ENCODE measurements around the gene TLE3.

Gene TLE3

DNA sequence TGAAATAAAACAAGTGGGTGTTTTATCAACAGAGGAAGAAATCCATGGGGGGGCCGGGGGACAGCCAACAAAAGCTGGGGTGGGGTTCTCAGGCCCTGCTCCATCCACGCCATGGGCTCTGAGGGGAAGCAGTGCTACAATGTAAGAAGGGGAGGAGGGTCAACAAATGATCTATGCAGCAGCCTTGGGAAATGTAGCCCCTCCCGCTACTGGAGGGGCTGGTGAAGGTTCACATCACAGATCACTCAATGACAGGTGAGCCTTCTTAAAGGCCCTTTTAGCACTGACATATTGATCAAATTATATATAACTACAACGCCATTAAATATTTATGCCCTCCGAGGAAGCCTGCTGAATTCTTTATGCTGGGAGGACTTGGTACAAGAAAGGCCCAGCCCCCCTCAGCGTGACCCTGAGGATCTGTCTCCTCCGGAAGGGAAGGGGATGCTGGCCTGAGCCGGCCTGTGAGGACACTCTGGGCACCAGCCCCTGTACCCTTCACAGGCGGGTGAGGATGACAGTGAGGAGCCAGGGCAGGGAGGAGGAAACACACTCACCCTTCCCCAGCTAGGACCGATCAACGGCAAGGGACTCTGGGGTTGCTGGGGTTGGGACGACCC, 15.3 kb downstream of the TLE3 start:
- FAIRE-seq: no peak

DNA sequence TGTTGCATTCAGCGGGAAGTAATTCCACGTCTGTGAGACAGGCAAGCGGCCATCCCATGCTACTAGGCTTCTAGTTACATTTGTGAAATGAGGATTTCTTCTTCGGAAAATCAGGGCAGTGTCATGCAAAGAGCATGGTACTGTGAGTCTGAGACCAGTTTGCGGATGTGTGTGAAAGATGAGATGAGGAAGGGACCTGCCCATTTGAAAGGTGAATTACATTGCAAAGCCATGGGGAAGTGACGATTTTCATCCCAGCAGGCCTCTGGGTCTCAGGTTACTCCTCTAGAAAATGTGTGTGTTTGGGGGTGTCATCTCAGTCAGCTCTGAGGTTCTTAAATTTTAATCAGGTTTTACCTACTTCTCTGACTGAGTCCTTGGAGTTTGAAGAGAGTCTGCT, 16.1 kb downstream of the TLE3 start:
- no peak for FAIRE-seq

GRCh38 chr15:70080347-70080746, 17.4 kb downstream of the TLE3 start:
- FAIRE-seq: no peak

GRCh38 chr15:70079888-70080287, 17.8 kb downstream of the TLE3 start:
- FAIRE-seq: no peak

GRCh38 chr15:70078578-70079417, 18.9 kb downstream of the TLE3 start:
- no peak for FAIRE-seq

DNA sequence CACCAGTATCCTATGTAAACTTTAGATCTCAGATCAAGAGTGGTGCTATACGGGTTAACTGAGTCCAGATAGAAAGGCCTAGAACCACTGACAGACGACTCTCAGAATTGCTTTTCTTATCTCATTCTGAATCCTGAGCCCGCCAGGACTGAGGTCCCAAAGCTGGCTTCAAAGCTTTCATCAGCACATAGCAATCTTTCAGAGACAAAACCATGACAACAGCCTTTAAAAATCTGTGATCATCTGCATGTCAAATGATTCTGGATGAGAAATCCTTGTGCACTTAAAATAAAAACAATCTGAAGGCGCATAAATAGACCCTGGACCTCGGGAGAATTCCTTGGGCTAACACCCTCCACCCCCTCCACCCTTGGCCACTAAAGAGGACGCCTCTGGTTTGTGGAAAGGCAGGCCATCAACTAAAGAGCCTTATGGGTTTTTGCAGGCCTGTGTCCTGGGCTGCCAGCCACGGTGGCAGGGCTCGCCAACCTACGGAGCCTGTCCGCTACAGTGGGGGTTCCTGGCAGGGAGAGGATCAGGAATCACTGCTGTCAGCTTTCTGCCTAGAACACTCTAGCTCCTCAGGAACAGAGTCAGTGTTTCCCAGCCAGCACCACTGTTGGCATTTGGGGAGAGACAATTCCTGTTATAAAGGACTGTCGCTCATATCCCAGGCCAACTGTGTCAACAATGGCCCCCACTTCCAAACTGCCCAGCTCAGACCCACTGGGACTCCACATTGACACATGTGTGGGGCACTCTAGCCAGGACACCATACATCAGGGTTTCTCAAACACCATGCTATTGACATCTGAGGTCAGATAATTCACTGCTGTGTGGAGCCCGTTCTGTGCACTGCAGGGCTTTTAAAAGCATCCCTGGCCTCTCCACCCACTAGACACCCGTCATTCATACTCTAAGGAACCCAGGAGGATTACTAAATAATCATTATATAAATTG, 20.2 kb downstream of the TLE3 start:
- FAIRE-seq: no peak

- FAIRE-seq: no peak
Measured at GRCh38 chr15:70074380-70074779, 23.3 kb downstream of the TLE3 start.

- no peak for FAIRE-seq
Measured at GRCh38 chr15:70072479-70072878, 25.2 kb downstream of the TLE3 start.

- FAIRE-seq: no peak
Measured at GRCh38 chr15:70071799-70072198, 25.9 kb downstream of the TLE3 start.

DNA sequence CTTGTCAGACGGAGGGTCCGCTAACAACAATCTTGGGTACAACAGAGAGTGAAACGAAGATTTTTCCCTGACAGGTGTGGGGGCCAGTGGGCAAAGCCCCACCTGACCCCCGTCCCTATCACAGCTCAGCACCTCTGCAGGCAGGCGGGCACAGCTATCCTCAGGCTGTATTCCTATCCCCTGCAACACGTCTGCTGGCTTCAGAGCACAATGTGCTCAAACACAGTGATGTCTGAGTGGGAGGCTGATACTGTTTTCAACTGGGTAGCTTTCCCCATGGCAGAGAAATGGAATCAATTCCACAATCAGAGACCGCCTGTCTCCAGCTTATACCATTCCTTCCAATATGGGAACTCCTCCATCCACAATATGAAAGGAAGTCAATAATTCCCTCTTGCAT, 28.0 kb downstream of the TLE3 start:
- no peak for FAIRE-seq

DNA sequence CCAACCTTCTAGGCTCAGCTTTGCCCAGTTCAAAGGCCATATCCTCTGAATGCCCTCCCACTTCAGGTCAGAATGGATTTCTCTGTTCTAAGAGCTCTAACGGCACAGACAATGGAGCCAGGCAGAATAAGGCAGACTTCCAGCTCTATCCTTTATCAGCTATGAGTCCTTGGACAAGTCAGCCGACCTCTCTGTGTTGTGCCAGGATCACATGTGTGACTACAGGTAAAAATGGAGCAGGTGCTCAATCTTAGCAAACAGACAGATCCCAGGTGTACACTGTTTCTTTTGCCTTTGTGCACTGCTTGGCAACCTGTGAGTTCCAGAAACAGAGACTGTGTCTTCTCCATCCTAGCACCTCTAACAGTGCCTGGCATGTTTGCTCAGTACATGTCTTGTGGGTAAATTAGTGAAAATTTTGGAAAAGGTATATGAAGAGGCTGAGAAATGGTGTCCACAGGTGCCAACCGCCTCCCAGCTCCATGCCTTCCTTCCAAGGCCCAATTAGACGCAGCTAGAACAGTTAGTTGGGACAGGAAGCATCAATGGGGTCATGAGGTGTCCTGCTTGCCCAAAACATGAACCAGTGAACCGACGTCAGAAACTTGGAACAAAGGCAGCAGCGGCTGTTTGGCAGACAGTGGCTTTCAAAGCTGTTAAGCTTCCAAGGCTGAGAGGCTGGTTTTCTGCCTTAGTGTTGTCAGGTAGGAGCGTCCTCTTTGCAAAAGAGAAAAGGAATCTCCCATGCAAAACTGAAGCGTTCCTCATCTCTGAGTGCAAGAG, 28.7 kb downstream of the TLE3 start:
- no peak for FAIRE-seq

- no peak for FAIRE-seq
Measured at GRCh38 chr15:70067681-70068080, 30.0 kb downstream of the TLE3 start.

GRCh38 chr15:70067011-70067410, 30.7 kb downstream of the TLE3 start:
- FAIRE-seq: no peak

GRCh38 chr15:70066447-70066846, 31.3 kb downstream of the TLE3 start:
- no peak for FAIRE-seq

- no peak for FAIRE-seq
Measured at GRCh38 chr15:70066004-70066403, 31.7 kb downstream of the TLE3 start.

DNA sequence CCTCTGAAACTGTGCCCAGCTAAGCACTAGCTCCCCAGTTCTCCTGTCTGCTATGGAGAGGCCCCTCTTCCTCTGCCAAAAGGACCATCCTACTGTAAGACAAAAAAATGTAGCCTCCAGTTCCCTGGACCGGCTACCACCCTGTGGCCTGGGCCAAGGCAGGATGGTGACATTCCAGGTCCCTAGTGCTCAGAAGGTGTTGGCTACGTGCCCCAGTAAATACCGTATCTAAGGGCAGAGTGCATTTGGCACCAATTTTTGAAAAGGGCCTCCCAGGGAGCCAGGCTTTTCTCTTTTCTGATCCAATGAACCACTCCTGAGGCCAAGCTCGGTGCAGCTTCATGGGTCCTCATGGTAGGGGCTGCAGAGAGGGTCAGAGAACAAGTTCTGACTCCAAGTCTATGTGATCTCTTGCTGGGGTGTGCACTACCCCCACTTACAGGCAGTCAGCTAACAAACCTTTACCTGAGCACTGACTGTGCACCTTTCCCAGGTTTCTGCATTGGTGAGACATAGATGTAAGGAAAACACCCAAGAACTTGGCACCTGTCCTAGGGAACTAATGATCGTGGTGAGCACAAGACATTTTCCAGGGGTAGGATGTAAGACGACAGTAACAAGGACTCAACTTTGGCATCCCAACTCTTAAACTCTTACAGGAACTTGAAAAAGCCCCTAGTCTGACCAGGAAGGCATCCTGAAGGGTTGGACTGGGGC, 32.6 kb downstream of the TLE3 start:
- no peak for FAIRE-seq

GRCh38 chr15:70064441-70064840, 33.3 kb downstream of the TLE3 start:
- no peak for FAIRE-seq

- FAIRE-seq: no peak
Measured at GRCh38 chr15:70063980-70064379, 33.7 kb downstream of the TLE3 start.

GRCh38 chr15:70063261-70063925, 34.3 kb downstream of the TLE3 start:
- no peak for FAIRE-seq

DNA sequence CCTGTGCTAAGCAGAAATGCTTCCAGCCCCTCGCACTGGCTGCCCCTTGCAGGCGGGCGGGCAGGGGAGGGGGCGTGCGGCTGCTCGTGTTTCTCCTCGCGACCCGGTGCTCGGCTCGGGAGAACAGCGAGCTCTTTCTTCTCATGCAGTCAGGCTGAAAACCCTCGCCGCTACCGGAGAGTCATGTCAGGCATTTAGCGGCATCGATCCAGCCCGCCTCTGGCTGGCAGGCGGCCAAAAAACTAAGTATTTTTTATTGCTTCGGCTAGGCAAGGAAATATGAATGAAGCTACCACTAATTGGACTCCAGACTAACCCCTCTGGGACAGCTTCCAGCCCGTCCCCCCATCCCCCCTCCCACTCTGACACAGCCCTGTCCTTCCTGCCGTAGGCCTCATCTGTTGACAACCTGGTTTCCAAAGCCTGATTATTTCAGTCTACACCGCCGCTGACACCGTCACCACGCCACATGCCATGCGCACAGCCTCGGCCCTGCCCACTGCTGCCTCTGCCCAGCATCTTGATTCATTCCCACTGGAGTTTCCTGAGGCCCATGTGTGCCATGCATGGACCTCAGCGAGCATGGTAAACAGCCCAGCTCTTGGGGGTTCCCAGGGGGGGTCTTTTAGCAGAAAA, 35.3 kb downstream of the TLE3 start:
- no peak for FAIRE-seq

Data from endometrium (tissue), 2 donors.